K562 (cell line): ENCODE data around the gene NOL8.

Experiments used
- ASH1L ChIP-seq: fragments of 450-650 bp; IDR thresholded peaks from 2 replicates; pipeline ENCODE4 v1.6.1; 2018; ENCODE audit warnings: borderline replicate concordance, mild to moderate bottlenecking, low read depth; ENCODE audit not compliant: partially characterized antibody
- CEBPB ChIP-seq: fragments of 450-650 bp; IDR thresholded peaks from 2 replicates; pipeline ENCODE4 v1.6.1; 2016; ENCODE audit warnings: missing genetic modification characterization, missing compliant biosample characterization
- CREB3 ChIP-seq: fragments of 450-650 bp; conservative IDR thresholded peaks from 2 replicates; pipeline ENCODE4 v1.6.1; 2016; ENCODE audit warnings: missing genetic modification characterization, low read depth, mild to moderate bottlenecking, missing compliant biosample characterization, moderate library complexity
- CTCF ChIP-seq, 3 experiments: IDR thresholded peaks in 2 of 3; conservative IDR thresholded peaks in 1 of 3; 2 replicates each; pipeline ENCODE4 v1.5.1; 2011 to 2012; ENCODE audit warnings: low read length in 3 of 3, mild to moderate bottlenecking in 3 of 3, control low read depth in 2 of 3, improper control_type of control experiment in 1 of 3, inconsistent platforms in 1 of 3, low read depth in 1 of 3, mixed read lengths in 1 of 3, moderate library complexity in 1 of 3; ENCODE audit not compliant: insufficient read depth in 2 of 3
- GABPA ChIP-seq: fragments of 200-800 bp; sonication (Bioruptor generic); conservative IDR thresholded peaks from 2 replicates; pipeline ENCODE4 v1.6.1; 2016; ENCODE audit warnings: low read depth, missing genetic modification characterization, missing compliant biosample characterization
- HNRNPLL ChIP-seq: fragments of 200-400 bp; formaldehyde crosslinking; IDR thresholded peaks from 2 replicates; pipeline ENCODE4 v1.6.1; 2017; ENCODE audit warnings: low read length, low read depth, mild to moderate bottlenecking; ENCODE audit not compliant: poor library complexity, severe bottlenecking
- MCM5 ChIP-seq: fragments of 450-650 bp; IDR thresholded peaks from 2 replicates; pipeline ENCODE4 v1.6.1; 2016; ENCODE audit warnings: low read depth
- NFYB ChIP-seq: IDR thresholded peaks from 2 replicates; pipeline ENCODE4 v1.6.1; 2011; ENCODE audit warnings: mild to moderate bottlenecking, moderate library complexity; ENCODE audit not compliant: insufficient read length; ENCODE audit errors: extremely low read depth
- POLR2A ChIP-seq: fragments of 450-650 bp; conservative IDR thresholded peaks from 2 replicates; pipeline ENCODE4 v1.6.1; 2016
- REST ChIP-seq, 2 experiments: fragments of 450-650 bp; formaldehyde crosslinking in 1 of 2; IDR thresholded peaks; 2 replicates each; pipeline versions ENCODE4 v1.4.0 to v1.6.1; 2014 to 2020; ENCODE audit warnings: mild to moderate bottlenecking in 2 of 2, borderline replicate concordance in 1 of 2, low read depth in 1 of 2
- SMARCC2 ChIP-seq: fragments of 450-650 bp; IDR thresholded peaks from 2 replicates; pipeline ENCODE4 v1.6.1; 2017; ENCODE audit warnings: antibody characterized with exemption, moderate library complexity, mild to moderate bottlenecking, low read depth
- TSC22D4 ChIP-seq: fragments of 450-650 bp; IDR thresholded peaks from 2 replicates; pipeline ENCODE4 v1.6.1; 2016; ENCODE audit warnings: missing genetic modification characterization, missing biosample characterization, control low read depth
- U2AF2 ChIP-seq: fragments of 200-400 bp; formaldehyde crosslinking; optimal IDR thresholded peaks from 2 replicates; pipeline ENCODE3; 2017; ENCODE audit warnings: low read depth, mild to moderate bottlenecking, low read length
- ZNF184 ChIP-seq: sonication (generic); formaldehyde crosslinking; IDR thresholded peaks from 2 replicates; pipeline ENCODE4 v1.5.0; 2020; ENCODE audit warnings: missing genetic modification reagents

- no peak for TF ChIP-seq SMARCC2
- no peak for TF ChIP-seq CTCF (IDR thresholded peaks at IDR 0.05 in 2 of 3, conservative IDR thresholded peaks at IDR 0.05 in 1 of 3; ENCODE audit: insufficient read depth in 2 of 3, low read depth in 1 of 3, low read length in 3 of 3)
- TF ChIP-seq CREB3 (tag): no peak
- TF ChIP-seq ZNF184: no peak
- TF ChIP-seq GABPA (tag): no peak
- no peak for TF ChIP-seq REST (IDR thresholded peaks at IDR 0.05; ENCODE audit: borderline replicate concordance)
- no peak for TF ChIP-seq REST (CRISPR knock-in tag; IDR thresholded peaks at IDR 0.05; ENCODE audit: low read depth)
- no peak for TF ChIP-seq U2AF2
- TF ChIP-seq POLR2A: no peak
- TF ChIP-seq CEBPB (tag): no peak
- no peak for TF ChIP-seq HNRNPLL
- no peak for TF ChIP-seq ASH1L
- no peak for TF ChIP-seq TSC22D4 (tag)
- TF ChIP-seq NFYB: no peak
- no peak for TF ChIP-seq MCM5
Measured at GRCh38 chr9:92349771-92350739, 24.9 kb upstream of the NOL8 start.
